GM21515 (cell line): Measurements from ENCODE around the gene MIS12.

Source experiments
- ATAC-seq: cut with Tn5 transposase; IDR thresholded peaks from one replicate; pipeline ENCODE4 v1.9.1; 2021; ENCODE audit not compliant: unreplicated experiment

The MIS12 gene

GRCh38 chr17:5532581-5532980, 46.2 kb downstream of the MIS12 start:
- no peak for ATAC-seq

DNA sequence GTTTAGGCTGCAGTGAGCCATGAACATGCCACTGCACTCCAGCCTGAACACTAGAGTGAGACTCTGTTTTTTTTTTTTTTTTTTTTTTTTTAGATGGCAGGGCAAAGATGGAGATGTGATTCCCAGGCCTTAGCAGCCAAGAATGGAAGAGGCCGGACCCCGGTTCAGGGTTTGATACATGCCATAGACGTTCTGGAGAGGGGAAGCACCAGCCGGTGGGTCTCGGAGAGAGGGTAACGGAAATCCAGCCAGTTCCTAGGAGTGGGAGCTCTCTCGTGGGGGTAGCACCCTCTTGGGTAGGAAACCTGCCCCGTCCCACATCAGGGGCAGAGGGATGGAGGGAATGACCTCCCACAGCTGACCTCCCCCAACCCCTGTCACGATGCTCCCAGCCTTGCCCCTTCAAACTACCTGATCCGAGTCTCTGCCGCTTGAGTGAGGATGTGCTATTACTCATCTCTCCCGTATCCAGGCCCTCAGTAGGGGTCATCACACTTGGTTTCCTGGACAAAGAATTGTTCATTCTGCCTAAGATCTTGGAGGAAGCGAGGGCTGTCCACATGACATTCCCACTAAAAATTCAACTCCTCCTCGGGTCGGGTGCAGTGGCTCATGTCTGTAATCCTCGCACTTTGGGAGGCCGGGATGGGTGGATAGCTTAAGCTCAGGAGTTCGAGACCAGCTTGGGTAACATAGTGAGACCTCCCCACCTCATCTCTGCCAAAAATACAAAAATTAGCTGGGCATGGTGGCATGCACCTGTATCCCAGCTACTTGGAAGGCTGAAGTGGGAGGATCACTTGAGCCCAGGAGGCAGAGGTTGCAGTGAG, 47.3 kb downstream of the MIS12 start:
- ATAC-seq: no peak

DNA sequence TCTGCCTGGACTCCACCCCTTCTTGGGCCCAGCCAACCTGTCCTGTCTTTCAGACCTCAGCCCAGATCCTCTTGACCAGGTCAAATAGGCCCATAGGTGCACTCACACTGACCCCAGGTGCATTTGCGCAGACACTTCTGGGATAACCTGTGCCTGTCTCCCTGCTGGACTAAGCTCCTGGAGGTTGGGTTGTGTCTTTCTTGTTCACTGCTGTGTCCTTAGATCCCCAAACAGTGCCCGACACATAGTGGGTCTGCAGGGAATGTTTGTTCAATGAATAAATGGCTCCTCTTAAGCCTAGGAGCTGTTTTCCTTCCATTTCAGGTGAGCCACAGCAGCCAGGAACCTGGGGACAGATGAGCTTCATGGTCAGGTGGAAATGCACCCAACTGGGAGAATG, 49.1 kb downstream of the MIS12 start:
- ATAC-seq: no peak

GRCh38 chr17:5536866-5537650, 50.7 kb downstream of the MIS12 start:
- ATAC-seq: no peak

DNA sequence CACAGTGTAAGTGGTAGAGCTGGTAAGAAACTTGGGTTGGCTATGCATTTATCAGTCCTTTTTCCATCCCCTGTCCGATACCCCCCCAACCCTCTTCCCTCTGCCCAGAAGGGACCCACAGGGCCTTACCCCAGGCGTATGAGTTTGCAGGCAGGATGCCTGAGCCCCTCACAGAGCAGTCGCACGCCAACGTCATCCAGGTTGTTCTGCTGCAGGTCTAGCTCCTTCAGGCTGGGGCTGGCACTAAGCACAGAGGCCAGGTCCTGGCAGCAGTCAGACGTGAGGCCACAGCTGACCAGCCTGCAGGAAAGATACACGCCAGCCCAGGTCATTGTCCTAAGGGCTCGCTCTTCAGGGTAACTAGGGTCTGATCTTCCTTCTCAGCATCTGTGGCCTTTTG, 52.9 kb downstream of the MIS12 start:
- ATAC-seq: no peak

DNA sequence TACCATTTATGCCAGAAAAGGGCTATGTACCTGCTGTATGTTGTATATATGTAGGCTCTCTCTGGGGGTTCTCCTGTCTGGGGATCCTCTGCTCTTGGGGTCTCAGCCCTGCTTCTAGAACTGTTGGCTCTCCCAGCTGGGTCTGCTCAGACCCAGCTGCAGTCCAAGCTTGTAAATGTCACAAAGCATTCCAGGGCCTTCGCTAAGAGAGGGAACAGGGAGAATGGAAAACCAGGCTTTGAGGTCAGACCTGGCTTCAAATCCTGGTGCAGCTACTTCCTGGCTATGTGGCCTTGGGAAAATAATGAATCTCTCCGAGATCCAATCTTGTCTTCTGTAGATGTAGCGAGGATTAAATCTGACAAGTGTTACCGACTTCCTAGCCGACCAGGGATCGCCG, 54.0 kb downstream of the MIS12 start:
- no peak for ATAC-seq
